Fibroblast of skin of abdomen (primary cell): ENCODE results near the gene EMX2.
A peak's percentile ranks its signal among the peaks of the same experiment; 100 is the strongest.
"Not testable (repeated sequence)": the region's sequence is repeated elsewhere in the genome, so short reads cannot be mapped to it uniquely, and the experiment has no call there.

Source experiments
- DNase-seq: peaks from one replicate; pipeline ENCODE4 v3.0.0-alpha.2; 2013

The EMX2 gene

GRCh38 chr10:117560942-117561341 lies 18.4 kb downstream of the EMX2 start:
- DNase-seq: no peak

DNA sequence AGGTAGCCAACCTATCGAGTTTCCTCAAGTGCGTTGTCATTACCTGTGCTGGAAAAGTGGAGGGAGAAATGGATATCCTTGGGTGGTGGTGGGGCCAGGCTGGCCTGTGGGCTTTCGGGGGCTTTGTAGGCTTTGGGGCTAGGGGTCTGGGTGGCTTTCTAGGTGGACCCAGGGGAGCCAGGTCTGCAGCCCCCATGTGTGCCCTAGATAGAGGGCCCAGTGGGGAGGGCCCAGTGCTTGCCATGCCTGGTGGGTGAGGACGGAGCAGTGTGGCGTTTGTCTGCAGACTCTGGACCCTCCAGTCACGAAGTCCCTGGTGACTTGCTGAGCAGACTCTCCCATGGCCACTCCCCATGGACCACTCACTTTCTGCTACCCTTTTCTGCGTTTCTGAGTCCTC lies 19.7 kb downstream of the EMX2 start:
- DNase-seq: no peak

DNA sequence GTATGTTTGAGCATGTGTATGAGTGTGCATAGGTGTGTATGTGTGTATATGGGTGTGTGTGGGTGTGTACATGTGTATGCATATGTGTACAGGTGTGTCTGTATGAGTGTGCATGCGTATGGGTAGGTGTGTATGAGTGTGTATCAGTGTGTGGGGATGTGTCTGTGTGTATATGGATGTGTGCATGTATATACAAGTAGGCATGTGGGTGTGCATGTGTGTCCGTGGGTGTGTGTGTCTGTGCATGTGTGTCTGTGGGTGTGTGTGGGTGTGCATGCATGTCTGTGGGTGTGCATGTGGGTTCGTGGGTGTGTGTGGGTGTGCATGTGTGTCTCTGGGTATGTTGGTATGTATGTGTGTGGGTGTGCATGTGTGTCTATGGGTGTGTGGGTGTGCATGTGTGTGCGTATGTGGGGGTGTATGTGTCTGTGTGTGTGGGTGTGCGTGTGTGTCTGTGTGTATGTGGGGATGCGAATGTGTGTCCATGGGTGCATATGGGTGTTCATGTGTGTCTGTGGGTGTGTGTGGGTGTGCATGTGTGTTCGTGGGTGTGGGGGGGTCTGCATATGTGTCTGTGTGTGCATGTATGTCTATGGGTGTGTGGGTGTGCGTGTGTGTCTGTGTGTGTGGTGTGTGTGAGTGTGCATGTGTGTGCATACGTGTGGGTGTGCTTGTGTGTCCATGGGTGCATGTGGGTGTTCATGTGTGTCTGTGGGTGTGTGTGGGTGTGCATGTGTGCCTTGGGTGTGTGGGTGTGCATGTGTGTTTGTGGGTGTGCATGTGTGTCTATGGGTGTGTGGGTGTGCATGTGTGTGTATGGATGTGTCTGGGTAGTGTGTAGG lies 20.6 kb downstream of the EMX2 start:
- no peak for DNase-seq

GRCh38 chr10:117563780-117564179 lies 21.2 kb downstream of the EMX2 start:
- DNase-seq: no peak

DNA sequence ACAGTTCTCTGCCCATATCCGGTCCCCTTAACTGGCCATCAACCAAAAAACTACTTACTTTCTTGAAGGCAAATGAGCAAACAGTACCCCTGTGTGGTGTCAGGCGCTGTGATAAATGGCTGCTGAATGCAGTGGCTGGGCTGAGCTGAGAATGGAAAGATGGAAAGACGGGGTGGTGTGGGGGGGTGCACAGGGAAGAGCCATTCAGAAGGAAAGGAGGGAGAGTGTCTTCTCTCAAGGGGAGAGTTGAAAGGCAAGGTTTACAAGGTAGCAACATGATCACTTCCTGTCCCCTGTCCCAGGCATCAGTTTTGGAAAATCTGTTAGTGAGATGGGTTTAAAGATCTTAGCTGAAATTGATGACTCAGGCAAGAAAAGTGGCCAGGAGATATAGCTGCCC lies 22.5 kb downstream of the EMX2 start:
- no peak for DNase-seq

GRCh38 chr10:117568334-117568733 lies 25.8 kb downstream of the EMX2 start:
- DNase-seq: peak; percentile 90

DNA sequence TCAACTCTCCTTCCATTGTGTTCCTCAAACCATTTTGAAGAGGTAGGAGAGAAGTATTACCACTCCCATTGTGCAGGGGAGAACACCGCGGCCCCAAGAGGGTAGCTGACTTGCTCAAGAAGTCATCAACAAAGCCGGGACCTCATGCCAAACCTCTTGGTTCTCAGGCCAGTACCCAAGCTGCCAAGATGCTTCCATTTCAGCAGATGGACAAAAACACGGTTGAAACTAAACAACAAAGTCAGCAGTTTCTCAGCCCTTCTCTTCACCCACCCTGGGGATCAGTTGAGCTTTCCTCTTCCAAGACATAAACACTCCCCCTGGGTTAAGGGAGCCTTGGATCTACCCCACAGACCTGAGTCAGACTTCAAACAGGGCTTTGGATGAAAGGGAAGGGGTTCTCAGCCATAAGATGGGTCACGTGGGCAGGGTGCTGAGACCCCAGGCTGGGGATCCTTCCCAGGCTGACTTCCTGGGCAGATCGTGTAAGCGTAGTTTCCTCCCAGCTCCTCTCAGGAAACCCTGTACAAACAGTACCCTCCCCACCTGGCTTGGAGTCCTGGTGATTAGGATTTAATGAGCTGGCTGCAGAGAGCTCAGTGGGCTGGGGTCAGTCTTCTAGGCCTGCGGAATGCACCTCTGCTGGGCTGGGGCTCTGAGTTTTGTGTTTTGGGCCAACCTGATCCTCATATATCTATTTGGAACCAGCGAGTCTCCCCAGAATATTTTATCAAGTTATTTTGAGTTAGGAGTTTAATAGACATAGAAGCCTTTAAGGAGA lies 27.3 kb downstream of the EMX2 start:
- DNase-seq: no peak

- DNase-seq: no peak
Observed at GRCh38 chr10:117570880-117571279, 28.3 kb downstream of the EMX2 start.

DNA sequence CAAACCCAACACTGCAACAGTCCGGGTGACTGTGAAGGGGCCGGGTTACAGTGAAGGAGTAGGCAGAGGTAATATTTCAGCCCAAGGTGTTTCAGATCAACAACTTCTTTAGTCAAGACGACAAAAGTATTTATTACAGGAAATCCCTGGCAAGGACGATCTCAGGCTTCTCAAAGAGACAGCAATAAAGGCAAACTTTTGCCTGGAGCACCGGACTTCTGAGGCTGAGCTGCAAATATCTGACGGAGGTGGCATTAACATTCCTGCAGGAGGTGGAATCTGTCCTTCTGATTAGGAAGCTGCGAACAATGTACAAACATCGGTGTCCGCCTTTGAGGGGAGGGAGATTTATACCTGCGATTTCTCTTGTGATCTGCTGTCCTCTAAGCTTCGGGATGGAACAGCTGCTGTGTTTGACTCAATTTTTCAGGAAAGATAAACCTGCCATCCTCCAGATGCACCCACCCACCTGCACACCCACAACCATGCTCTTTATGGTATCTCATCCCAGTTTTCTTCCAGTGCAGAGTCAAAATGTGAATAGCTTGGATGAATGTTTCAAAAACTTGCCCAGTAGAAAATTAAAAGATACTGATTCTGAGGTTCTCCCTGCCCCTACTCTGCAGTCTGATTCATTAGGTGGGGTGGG lies 32.1 kb downstream of the EMX2 start:
- no peak for DNase-seq

- no peak for DNase-seq
Observed at GRCh38 chr10:117578490-117578889, 35.9 kb downstream of the EMX2 start.

DNA sequence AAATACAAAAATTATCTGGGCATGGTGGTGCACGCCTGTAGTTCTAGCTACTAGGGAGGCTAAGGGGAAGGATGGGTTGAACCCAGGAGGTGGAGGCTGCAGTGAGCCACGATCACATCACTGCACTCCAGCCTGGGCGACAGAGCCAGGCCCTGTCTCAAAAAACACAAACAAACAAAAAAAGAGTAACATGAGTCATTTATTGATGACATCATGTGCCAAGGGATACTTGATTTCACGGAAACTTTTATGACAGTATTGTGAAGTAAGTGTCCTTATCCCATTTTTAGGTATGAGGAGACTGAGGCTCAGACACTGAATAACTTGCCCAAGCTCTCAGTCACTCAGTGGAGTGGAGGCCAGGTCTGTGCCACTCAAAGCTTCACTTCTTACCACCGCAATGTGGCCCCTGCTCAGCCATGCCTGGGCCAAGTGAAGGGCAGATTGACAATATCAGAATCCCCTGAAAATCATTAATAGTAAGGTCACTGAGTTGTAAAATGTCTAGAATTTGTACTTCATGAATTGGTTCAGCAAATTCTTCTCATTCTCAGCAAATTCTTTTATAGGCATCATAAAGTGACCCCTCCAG lies 36.5 kb downstream of the EMX2 start:
- DNase-seq: no peak

DNA sequence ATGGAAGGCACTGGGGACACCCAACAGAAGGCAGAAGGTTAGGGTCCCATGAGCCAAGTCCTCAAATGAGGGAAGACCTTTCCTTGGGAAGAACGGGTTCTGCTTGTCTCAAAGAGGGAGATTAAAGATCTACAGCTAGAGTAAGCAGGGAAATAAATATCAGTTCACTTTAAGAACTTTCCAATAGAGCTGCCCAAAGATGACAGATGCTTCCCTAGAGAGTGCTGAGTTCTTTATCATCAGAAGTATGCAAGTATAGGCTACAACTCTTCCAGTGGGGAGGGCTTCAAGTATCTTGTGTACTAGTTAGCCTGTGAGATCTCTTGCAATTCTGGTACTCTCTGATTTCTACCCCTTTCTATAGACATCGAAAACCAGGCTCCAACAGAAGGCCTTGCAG lies 39.4 kb downstream of the EMX2 start:
- DNase-seq: no peak

DNA sequence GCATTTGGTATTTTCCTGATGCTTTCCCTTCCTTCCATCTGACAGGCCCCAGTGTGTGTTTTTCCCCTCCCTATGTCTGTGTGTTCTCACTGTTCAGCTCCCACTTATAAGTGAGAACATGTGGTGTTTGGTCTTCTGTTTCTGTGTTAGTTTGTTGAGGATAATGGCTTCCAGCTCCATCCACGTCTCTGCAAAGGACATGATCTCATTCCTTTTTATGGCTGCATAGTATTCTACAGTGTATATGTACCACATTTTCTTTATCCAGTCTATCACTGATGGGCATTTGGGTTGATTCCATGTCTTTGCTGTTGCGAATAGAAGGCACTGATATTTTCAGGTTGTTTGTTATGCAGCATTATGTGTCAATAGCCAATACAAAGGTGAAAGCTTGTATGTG lies 42.3 kb downstream of the EMX2 start:
- DNase-seq: not testable (repeated sequence)

GRCh38 chr10:117587036-117587435 lies 44.5 kb downstream of the EMX2 start:
- no peak for DNase-seq

DNA sequence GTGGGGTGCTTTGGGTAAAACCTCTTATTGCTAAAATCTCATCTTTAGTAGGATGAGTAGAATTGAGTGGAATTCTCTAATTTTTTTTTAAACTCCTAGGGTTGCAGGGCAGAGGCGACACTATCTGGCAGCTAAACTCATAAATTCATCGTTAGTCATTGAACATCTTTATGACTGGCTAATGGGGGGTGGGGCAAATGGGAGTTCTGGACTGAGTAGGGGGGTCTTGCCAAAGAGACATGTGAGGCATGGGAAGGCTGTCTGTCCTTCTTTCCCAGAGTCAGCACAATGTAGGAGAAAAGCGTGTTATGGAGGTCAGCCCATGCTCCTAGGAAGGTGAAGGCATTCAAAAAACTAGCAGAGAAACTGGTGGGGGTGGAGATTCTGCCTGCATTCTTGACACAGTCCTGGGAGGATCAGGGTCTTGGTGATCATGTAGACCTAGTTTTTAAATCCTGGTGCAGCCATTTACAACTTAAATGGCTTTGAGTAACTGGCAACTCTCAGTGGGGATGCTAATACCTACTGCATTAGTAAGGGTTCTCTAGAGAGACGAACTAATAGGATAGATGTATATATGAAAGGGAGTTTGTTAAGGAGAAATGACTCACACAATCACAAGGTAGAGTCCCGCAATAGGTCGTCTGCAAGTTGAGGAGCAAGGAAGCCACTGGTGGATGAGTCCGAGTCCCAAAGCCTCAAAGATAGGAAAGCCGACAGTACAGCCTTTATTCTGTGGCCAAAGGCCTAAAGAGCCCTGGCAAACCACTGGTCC lies 47.7 kb downstream of the EMX2 start:
- peak; percentile 57 for DNase-seq

DNA sequence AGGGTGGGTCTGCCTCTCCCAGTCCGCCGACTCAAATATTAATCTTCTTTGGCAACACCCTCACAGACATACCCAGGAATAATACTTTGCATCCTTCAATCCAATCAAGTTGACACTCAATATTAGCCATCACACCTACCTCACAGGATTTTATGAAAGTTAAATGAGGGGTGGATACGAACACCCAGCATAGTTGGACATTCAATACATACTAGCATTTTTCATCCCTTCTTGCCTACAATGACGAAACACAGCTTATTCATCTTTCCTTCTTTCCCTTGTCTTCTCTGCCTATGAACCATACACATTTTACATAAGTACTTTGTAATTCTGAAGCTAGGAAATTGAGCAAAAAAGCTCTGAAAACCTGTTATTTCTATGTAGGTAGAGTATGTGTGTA lies 48.5 kb downstream of the EMX2 start:
- no peak for DNase-seq

GRCh38 chr10:117594722-117595121 lies 52.2 kb downstream of the EMX2 start:
- peak; percentile 4 for DNase-seq

- peak; percentile 4 for DNase-seq
Observed at GRCh38 chr10:117596706-117597105, 54.2 kb downstream of the EMX2 start.

DNA sequence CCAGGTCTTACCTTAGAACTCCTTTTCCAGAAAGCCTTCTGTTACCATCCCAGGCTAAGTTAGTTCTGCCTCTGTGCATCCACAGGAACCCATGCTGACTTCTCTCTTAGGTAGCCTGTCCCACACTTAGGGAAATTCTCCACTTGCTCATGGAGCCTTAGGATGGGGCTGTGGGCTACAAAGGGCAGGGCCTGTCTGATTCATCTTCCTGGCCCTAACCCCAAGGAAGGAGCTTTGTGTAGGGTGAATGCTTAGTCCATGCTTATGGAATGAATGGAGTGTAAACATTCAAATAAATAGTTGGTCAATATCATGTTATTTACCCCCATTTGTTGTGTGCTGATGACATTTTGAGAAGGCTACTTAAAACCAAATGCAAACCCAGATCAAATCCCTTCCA lies 54.7 kb downstream of the EMX2 start:
- peak; percentile 31 for DNase-seq
